AG04449 (cell line): ENCODE data around the gene TLR2.

Experiments used
- CTCF ChIA-PET: fragments of 350-600 bp; formaldehyde crosslinking; extraction: SDS; loops from one replicate; lab custom pipeline; 2021; ENCODE audit warnings: antibody characterized with exemption; lab: Yijun Ruan, JAX
- POLR2A ChIA-PET: fragments of 400-600, 350-600 bp; formaldehyde crosslinking; extraction: SDS; loops from one replicate; lab custom pipeline; 2020; ENCODE audit warnings: antibody characterized with exemption, inconsistent platforms; lab: Yijun Ruan, JAX
- DNase-seq: peaks from one replicate; pipeline ENCODE4 v3.0.0-alpha.2; 2010; ENCODE audit warnings: low read depth, low spot score
- H3K4me3 ChIP-seq: 2 replicates; pipeline ENCODE4 v1.5.1; 2011; ENCODE audit warnings: low read depth, mild to moderate bottlenecking, control low read depth, low read length
- TF ChIP-seq, protein P1 (sequence below): IDR thresholded peaks from one replicate; pipeline ENCODE4 v1.5.1; 2011; ENCODE audit warnings: mild to moderate bottlenecking, moderate library complexity, low read length, control low read depth, inconsistent platforms; ENCODE audit not compliant: insufficient read depth; ENCODE audit errors: missing control alignments

The TLR2 gene

GRCh38 chr4:153748378-153748777 is 64.3 kb downstream of the TLR2 start:
- TF ChIP-seq, protein P1, sequence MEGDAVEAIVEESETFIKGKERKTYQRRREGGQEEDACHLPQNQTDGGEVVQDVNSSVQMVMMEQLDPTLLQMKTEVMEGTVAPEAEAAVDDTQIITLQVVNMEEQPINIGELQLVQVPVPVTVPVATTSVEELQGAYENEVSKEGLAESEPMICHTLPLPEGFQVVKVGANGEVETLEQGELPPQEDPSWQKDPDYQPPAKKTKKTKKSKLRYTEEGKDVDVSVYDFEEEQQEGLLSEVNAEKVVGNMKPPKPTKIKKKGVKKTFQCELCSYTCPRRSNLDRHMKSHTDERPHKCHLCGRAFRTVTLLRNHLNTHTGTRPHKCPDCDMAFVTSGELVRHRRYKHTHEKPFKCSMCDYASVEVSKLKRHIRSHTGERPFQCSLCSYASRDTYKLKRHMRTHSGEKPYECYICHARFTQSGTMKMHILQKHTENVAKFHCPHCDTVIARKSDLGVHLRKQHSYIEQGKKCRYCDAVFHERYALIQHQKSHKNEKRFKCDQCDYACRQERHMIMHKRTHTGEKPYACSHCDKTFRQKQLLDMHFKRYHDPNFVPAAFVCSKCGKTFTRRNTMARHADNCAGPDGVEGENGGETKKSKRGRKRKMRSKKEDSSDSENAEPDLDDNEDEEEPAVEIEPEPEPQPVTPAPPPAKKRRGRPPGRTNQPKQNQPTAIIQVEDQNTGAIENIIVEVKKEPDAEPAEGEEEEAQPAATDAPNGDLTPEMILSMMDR = no peak
- ChIA-PET CTCF (interaction anchor here (1.3 kb wide), 1 partner anchor 64 kb away, joined by 3 read pairs; the partner anchor contains the start of gene TLR2), POLR2A (no interaction called here)
- no peak for DNase-seq
- no peak overlapping the region for H3K4me3 ChIP-seq

- ChIA-PET POLR2A (no interaction called here), CTCF (interaction anchor here (0.8 to 2.6 kb wide), 19 partner anchors 9 to 796 kb away, joined by 3 to 16 read pairs (median 4); no protein-coding TSS in a partner anchor)
- peak; percentile 14 for DNase-seq
- TF ChIP-seq, protein P1 = peak; percentile 68
- H3K4me3 ChIP-seq = no peak overlapping the region
Observed at GRCh38 chr4:153750197-153750817, 66.2 kb downstream of the TLR2 start.

- DNase-seq = no peak
- ChIA-PET CTCF (no interaction called here), POLR2A (no interaction called here)
- TF ChIP-seq, protein P1 = no peak
- no peak overlapping the region for H3K4me3 ChIP-seq
Observed at GRCh38 chr4:153755186-153755585, 71.1 kb downstream of the TLR2 start.
